Suprapubic skin (tissue), 4 donors: ENCODE measurements around the gene SLAMF1. TPM values are rescaled to one million over a fixed set of nuclear protein-coding genes. Genes with fewer than 3 reads are reported as not detected.

Experiments
- DNase-seq, 2 donors: peaks; one replicate each; pipeline ENCODE4 v3.0.0-alpha.2; 2019; ENCODE audit warnings: low spot score in 2 of 2
- H3K27ac ChIP-seq: fragments of 200-600 bp; sonication (generic); one replicate; pipeline ENCODE4 v1.5.1; 2019
- H3K27me3 ChIP-seq: fragments of 200-600 bp; sonication (generic); one replicate; pipeline ENCODE4 v1.5.1; 2019
- H3K36me3 ChIP-seq: fragments of 200-600 bp; sonication (generic); one replicate; pipeline ENCODE4 v1.5.1; 2019
- H3K4me1 ChIP-seq: fragments of 200-600 bp; sonication (generic); one replicate; pipeline ENCODE4 v1.5.1; 2019
- H3K4me3 ChIP-seq: fragments of 200-600 bp; sonication (generic); one replicate; pipeline ENCODE4 v1.5.1; 2019; ENCODE audit warnings: mild to moderate bottlenecking
- H3K9me3 ChIP-seq: fragments of 200-600 bp; sonication (generic); one replicate; pipeline ENCODE4 v1.5.1; 2019
- CTCF ChIP-seq, 2 donors: fragments of 200-600 bp in 1 of 2; fragments of 450-650 bp in 1 of 2; sonication (generic) in 1 of 2; IDR thresholded peaks; one replicate each; pipeline ENCODE4 v1.5.1; 2016 to 2019; ENCODE audit warnings: antibody characterized with exemption in 2 of 2, mild to moderate bottlenecking in 1 of 2, moderate library complexity in 1 of 2
- EP300 ChIP-seq: sonication (generic); formaldehyde crosslinking; IDR thresholded peaks from one replicate; pipeline ENCODE4 v1.6.1; 2017; ENCODE audit warnings: antibody characterized with exemption
- POLR2A ChIP-seq, 2 donors: fragments of 450-650 bp; IDR thresholded peaks; one replicate each; pipeline ENCODE4 v1.6.1; 2017; ENCODE audit warnings: antibody characterized with exemption in 2 of 2, mild to moderate bottlenecking in 2 of 2, moderate library complexity in 2 of 2
- POLR2AphosphoS5 ChIP-seq, 3 donors: sonication (generic); formaldehyde crosslinking; IDR thresholded peaks; one replicate each; pipeline ENCODE4 v1.6.1; 2017; ENCODE audit warnings: antibody characterized with exemption in 3 of 3
- WGBS: methylation state at CpG from one replicate; pipeline ENCODE4 v1.1.5; 2018; 5-methylcytosine and 5-hydroxymethylcytosine counted together
- total RNA-seq, 4 donors: library from RNA; depleted of rRNA; stranded (reverse); fragments of >200 nt; gene quantifications; one replicate each; pipeline ENCODE4 v1.1.0, GENCODE V29; 2016

Gene SLAMF1
- total RNA-seq, 4 donors from 2014 or later = not detected

- H3K9me3 ChIP-seq = no peaks in the 10 kb centered on the region
- no peaks in the 10 kb centered on the region for H3K36me3 ChIP-seq
- TF ChIP-seq CTCF (IDR thresholded peaks at IDR 0.05) = peak; percentile 67 to 73
- TF ChIP-seq POLR2A (IDR thresholded peaks at IDR 0.05) = no peak
- TF ChIP-seq EP300 = no peak
- no peak for TF ChIP-seq POLR2AphosphoS5 (IDR thresholded peaks at IDR 0.05)
- DNase-seq = peak; percentile 83
- no peak overlapping the region for H3K4me3 ChIP-seq
- H3K27me3 ChIP-seq = no peaks in the 10 kb centered on the region
- H3K27ac ChIP-seq = no peak overlapping the region
- H3K4me1 ChIP-seq = no peaks in the 10 kb centered on the region
- WGBS = 42% methylated on average over 9 of the region's 10 CpGs
Observed at GRCh38 chr1:160681066-160681890, 34.4 kb upstream of the SLAMF1 start.

- TF ChIP-seq POLR2AphosphoS5 (IDR thresholded peaks at IDR 0.05) (no peak), POLR2A (IDR thresholded peaks at IDR 0.05) (no peak)
- Histone ChIP-seq H3K9me3 (no peaks in the 10 kb centered on the region), H3K4me3 (no peak overlapping the region), H3K27ac (no peak overlapping the region), H3K4me1 (peaks cover 3% of the 10 kb centered on the region), H3K27me3 (no peaks in the 10 kb centered on the region), H3K36me3 (no peaks in the 10 kb centered on the region)
- 90% methylated on average over 8 of the region's 8 CpGs for WGBS
- no peak for DNase-seq
Observed at GRCh38 chr1:160680399-160680798, 33.6 kb upstream of the SLAMF1 start.

GRCh38 chr1:160679893-160680292 lies 33.0 kb upstream of the SLAMF1 start:
- Histone ChIP-seq H3K36me3 (no peaks in the 10 kb centered on the region), H3K27ac (no peak overlapping the region), H3K4me3 (no peak overlapping the region), H3K27me3 (no peaks in the 10 kb centered on the region), H3K9me3 (no peaks in the 10 kb centered on the region), H3K4me1 (peaks cover 3% of the 10 kb centered on the region)
- TF ChIP-seq POLR2A (IDR thresholded peaks at IDR 0.05) (no peak), CTCF (IDR thresholded peaks at IDR 0.05) (no peak), POLR2AphosphoS5 (IDR thresholded peaks at IDR 0.05) (no peak), EP300 (no peak)
- DNase-seq = no peak
- WGBS = 76% methylated on average over 3 of the region's 3 CpGs

GRCh38 chr1:160676869-160677597 lies 30.2 kb upstream of the SLAMF1 start:
- H3K4me1 ChIP-seq = peaks cover 10% of the 10 kb centered on the region
- no peaks in the 10 kb centered on the region for H3K36me3 ChIP-seq
- no peak for DNase-seq
- TF ChIP-seq CTCF (IDR thresholded peaks at IDR 0.05) (no peak), EP300 (no peak), POLR2A (IDR thresholded peaks at IDR 0.05) (no peak)
- no peaks in the 10 kb centered on the region for H3K27me3 ChIP-seq
- H3K9me3 ChIP-seq = no peaks in the 10 kb centered on the region
- no peak overlapping the region for H3K27ac ChIP-seq
- H3K4me3 ChIP-seq = no peak overlapping the region
- WGBS = 76% methylated on average over 13 of the region's 13 CpGs

- no peak for TF ChIP-seq POLR2A (IDR thresholded peaks at IDR 0.05)
- TF ChIP-seq CTCF (IDR thresholded peaks at IDR 0.05) = peak; percentile 20 to 75
- H3K4me3 ChIP-seq = no peak overlapping the region
- WGBS = 59% methylated on average over 6 of the region's 6 CpGs
- peaks cover 10% of the 10 kb centered on the region for H3K4me1 ChIP-seq
- H3K9me3 ChIP-seq = no peaks in the 10 kb centered on the region
- no peak for DNase-seq
- H3K27ac ChIP-seq = no peak overlapping the region
- H3K27me3 ChIP-seq = no peaks in the 10 kb centered on the region
- no peaks in the 10 kb centered on the region for H3K36me3 ChIP-seq
Observed at GRCh38 chr1:160675641-160676410, 29.0 kb upstream of the SLAMF1 start.
